Measurements from ENCODE around the gene ACOXL. TPM values are rescaled to one million over a fixed set of nuclear protein-coding genes. Genes with fewer than 3 reads are reported as not detected.
"Not testable (repeated sequence)": the region's sequence is repeated elsewhere in the genome, so short reads cannot be mapped to it uniquely, and the experiment has no call there.

ACOXL gene
- total RNA-seq, 2 experiments from 2014 or later, result 0.14 to 0.56 TPM

GRCh38 chr2:110853516-110853915 is 121.1 kb downstream of the ACOXL start:
- no peaks in the 10 kb centered on the region for H3K36me3 Mint-ChIP-seq (ENCODE audit: low read depth)
- ChIA-PET CTCF (interaction anchor here (1.0 to 5.7 kb wide), 11 partner anchors 12 to 260 kb away, joined by 3 to 50 read pairs (median 4); no protein-coding TSS in a partner anchor), POLR2A (interaction anchor here (1.1 to 1.2 kb wide), 3 partner anchors 10 to 267 kb away, joined by 3 to 7 read pairs (median 3); no protein-coding TSS in a partner anchor)
- peak overlapping the region; percentile 72 for H3K27ac Mint-ChIP-seq
- intact Hi-C loops (cut with micrococcal nuclease), result loop anchor here (5.0 kb wide), 1 partner anchor 41 kb away; no protein-coding TSS in a partner anchor
- H3K4me1 Mint-ChIP-seq (ENCODE audit: low read depth), result peaks cover 81% of the 10 kb centered on the region
- peak; percentile 76 for TF ChIP-seq CTCF (IDR thresholded peaks at IDR 0.05)
- H3K4me3 Mint-ChIP-seq, result no peak overlapping the region
- peaks cover 3% of the 10 kb centered on the region for H3K9me3 Mint-ChIP-seq
- peaks cover 6% of the 10 kb centered on the region for H3K27me3 Mint-ChIP-seq
- ATAC-seq (peak; percentile 31), DNase-seq (peak; percentile 83)

- POLR2A ChIA-PET, result interaction anchor here (1.1 kb wide), 2 partner anchors 11 to 266 kb away, joined by 3 read pairs; no protein-coding TSS in a partner anchor
- Mint-ChIP-seq H3K27ac (no peak overlapping the region), H3K9me3 (peaks cover 3% of the 10 kb centered on the region), H3K4me3 (no peak overlapping the region), H3K36me3 (ENCODE audit: low read depth) (no peaks in the 10 kb centered on the region), H3K27me3 (peaks cover 6% of the 10 kb centered on the region), H3K4me1 (ENCODE audit: low read depth) (peaks cover 81% of the 10 kb centered on the region)
- intact Hi-C loops (cut with micrococcal nuclease), result loop anchor here (5.0 kb wide), 1 partner anchor 42 kb away; no protein-coding TSS in a partner anchor
- DNase-seq, result no peak
- TF ChIP-seq CTCF (IDR thresholded peaks at IDR 0.05), result no peak
- no peak for ATAC-seq
- CTCF ChIA-PET, result interaction anchor here (1.0 to 5.7 kb wide), 6 partner anchors 11 to 260 kb away, joined by 3 to 50 read pairs (median 4); no protein-coding TSS in a partner anchor
These were observed 121.6 kb downstream of the ACOXL start for GRCh38 chr2:110853948-110854347.

GRCh38 chr2:110854355-110855081 is 122.1 kb downstream of the ACOXL start:
- ATAC-seq, result no peak
- Mint-ChIP-seq H3K4me3 (no peak overlapping the region), H3K27ac (no peak overlapping the region), H3K9me3 (peaks cover 3% of the 10 kb centered on the region), H3K36me3 (ENCODE audit: low read depth) (peaks cover 2% of the 10 kb centered on the region), H3K4me1 (ENCODE audit: low read depth) (peaks cover 83% of the 10 kb centered on the region), H3K27me3 (peaks cover 9% of the 10 kb centered on the region)
- DNase-seq, result no peak
- ChIA-PET POLR2A (no interaction called here), CTCF (interaction anchor here (0.7 to 5.7 kb wide), 4 partner anchors 11 to 99 kb away, joined by 3 to 50 read pairs (median 4); no protein-coding TSS in a partner anchor)
- no peak for TF ChIP-seq CTCF (IDR thresholded peaks at IDR 0.05)
- intact Hi-C loops (cut with micrococcal nuclease), result loop anchor here (5.0 kb wide), 2 partner anchors 42 to 198 kb away; no protein-coding TSS in a partner anchor

GRCh38 chr2:110855841-110856240 is 123.5 kb downstream of the ACOXL start:
- CTCF ChIA-PET, result interaction anchor here (1.2 to 5.7 kb wide), 3 partner anchors 9 to 21 kb away, joined by 4 to 50 read pairs (median 4); no protein-coding TSS in a partner anchor
- intact Hi-C loops (cut with micrococcal nuclease), result loop anchor here (5.0 kb wide), 1 partner anchor 196 kb away; no protein-coding TSS in a partner anchor
- H3K36me3 Mint-ChIP-seq (ENCODE audit: low read depth); H3K27ac Mint-ChIP-seq; ATAC-seq; POLR2A ChIA-PET; H3K9me3 Mint-ChIP-seq; DNase-seq; H3K4me3 Mint-ChIP-seq: not testable (repeated sequence)
- Mint-ChIP-seq H3K27me3 (peaks cover 14% of the 10 kb centered on the region), H3K4me1 (ENCODE audit: low read depth) (peaks cover 88% of the 10 kb centered on the region)

- Mint-ChIP-seq H3K36me3 (ENCODE audit: low read depth) (peaks cover 2% of the 10 kb centered on the region), H3K9me3 (peaks cover 3% of the 10 kb centered on the region), H3K27me3 (peaks cover 14% of the 10 kb centered on the region), H3K4me1 (ENCODE audit: low read depth) (peaks cover 73% of the 10 kb centered on the region), H3K4me3 (peak overlapping the region; percentile 63), H3K27ac (peak overlapping the region; percentile 77)
- DNase-seq (peak; percentile 91), ATAC-seq (peak; percentile 92)
- TF ChIP-seq CTCF (IDR thresholded peaks at IDR 0.05), result no peak
- ChIA-PET POLR2A (interaction anchor here (1.0 to 1.8 kb wide), 11 partner anchors 8 to 263 kb away, joined by 3 to 17 read pairs (median 4); partner anchors contain the start of gene BCL2L11), CTCF (interaction anchor here (0.7 to 2.5 kb wide), 9 partner anchors 9 to 258 kb away, joined by 3 to 23 read pairs (median 5); no protein-coding TSS in a partner anchor)
- intact Hi-C loops (cut with micrococcal nuclease), result loop anchor here (5.0 kb wide), 1 partner anchor 194 kb away; no protein-coding TSS in a partner anchor
These were observed 125.9 kb downstream of the ACOXL start for GRCh38 chr2:110858135-110858725.

Data from activated CD8-positive, alpha-beta T cell treated with anti-CD3 and anti-CD28 coated beads for 36 hours (primary cell).